HL-60 (cell line): ENCODE results near the gene RBM42.

Source experiments
- DNase-seq, 2 experiments: peaks; one replicate each; pipeline ENCODE4 v3.0.0-alpha.2; 2010 to 2020; ENCODE audit warnings: low read depth in 1 of 2, low spot score in 1 of 2
- H3K27ac ChIP-seq: fragments of 250-450 bp; sonication (Bioruptor Pico); replicated peaks from 2 replicates; pipeline ENCODE4 v1.5.1; 2020; ENCODE audit warnings: mild to moderate bottlenecking, moderate library complexity
- H3K27me3 ChIP-seq: fragments of 250-450 bp; sonication (Bioruptor Pico); 2 replicates; pipeline ENCODE4 v1.5.1; 2021; ENCODE audit warnings: mild to moderate bottlenecking, moderate library complexity; ENCODE audit not compliant: insufficient read depth, poor library complexity, severe bottlenecking
- H3K4me3 ChIP-seq: replicated peaks from 2 replicates; pipeline ENCODE4 v1.5.1; 2011; ENCODE audit warnings: mild to moderate bottlenecking, control low read depth, low read length; ENCODE audit not compliant: insufficient read depth
- GABPA ChIP-seq: IDR thresholded peaks from 2 replicates; pipeline ENCODE4 v1.6.1; 2012; ENCODE audit warnings: low read depth
- POLR2AphosphoS5 ChIP-seq: IDR thresholded peaks from 2 replicates; pipeline ENCODE4 v1.6.1; 2012; ENCODE audit warnings: low read depth
- SPI1 ChIP-seq: IDR thresholded peaks from 2 replicates; pipeline ENCODE4 v1.6.1; 2012; ENCODE audit warnings: low read depth, mild to moderate bottlenecking, borderline replicate concordance
- TF ChIP-seq, protein P1 (sequence below): IDR thresholded peaks from one replicate; pipeline ENCODE4 v1.5.1; 2011; ENCODE audit warnings: low read length, control low read depth, inconsistent platforms; ENCODE audit not compliant: insufficient read depth
- TF ChIP-seq, protein P2 (sequence below): IDR thresholded peaks from 2 replicates; pipeline ENCODE4 v1.6.1; 2012; ENCODE audit warnings: low read depth; ENCODE audit not compliant: insufficient replicate concordance

RBM42 gene

DNA sequence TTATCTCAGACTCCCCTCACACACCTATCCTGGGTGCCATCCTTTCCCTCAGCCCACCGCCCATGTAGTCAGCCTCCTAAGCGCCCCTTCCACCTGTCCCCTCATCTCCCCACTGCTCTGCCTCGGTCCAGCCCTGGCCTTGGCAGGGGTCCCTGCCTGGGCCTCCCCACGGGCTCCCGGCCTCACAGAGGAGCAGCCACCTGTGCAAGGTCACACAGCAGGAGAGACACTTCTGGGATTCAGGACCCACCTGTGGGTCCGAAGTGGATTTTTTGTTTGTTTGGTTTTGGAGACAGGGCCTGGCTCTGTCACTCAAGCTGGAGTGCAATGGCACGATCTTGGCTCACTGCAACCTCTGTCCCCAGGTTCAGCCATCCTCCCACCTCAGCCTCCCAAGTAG is 36.8 kb downstream of the RBM42 start:
- H3K27ac ChIP-seq, result no peak overlapping the region
- peaks cover 3% of the 10 kb centered on the region for H3K27me3 ChIP-seq
- H3K4me3 ChIP-seq, result no peak overlapping the region
- DNase-seq, result no peak
- no peak for TF ChIP-seq GABPA

DNA sequence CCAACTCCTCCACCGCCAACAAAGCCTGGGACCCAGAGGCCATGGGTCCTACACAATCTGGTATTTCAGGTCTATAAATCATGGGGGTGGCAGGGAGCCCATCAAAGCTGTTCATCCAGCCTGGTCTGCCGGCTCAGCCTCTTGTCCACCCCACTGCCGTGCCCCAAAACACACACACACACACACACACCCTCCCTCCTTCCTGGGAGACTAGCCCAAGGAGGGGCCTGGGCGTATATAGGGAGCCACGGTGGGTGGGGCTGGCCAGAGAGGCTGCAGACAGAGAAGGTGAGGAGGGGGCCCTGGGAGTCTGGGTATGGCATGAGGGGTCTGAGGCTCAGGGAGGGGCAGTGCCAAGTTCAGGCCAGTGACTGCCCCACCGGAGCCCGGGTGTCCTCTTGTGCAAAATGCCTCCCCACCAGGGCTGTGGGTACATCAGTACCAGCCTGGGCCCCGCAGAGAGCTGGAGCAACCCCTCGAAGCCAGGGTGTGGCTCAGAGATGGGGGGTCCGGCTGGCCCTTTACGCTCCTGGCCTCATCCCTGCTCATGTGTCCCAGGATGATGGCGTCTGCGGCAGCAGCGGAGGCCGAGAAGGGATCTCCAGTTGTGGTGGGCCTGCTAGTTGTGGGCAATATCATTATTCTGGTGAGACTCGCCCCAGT is 37.5 kb downstream of the RBM42 start, which contains the start of gene UPK1A:
Gene UPK1A (plus strand): TSS at position 267 of the 663 bp plus-strand sequence. CDS start 296 bp downstream, at position 563.
- TF ChIP-seq POLR2AphosphoS5 (no peak), SPI1 (no peak)
- no peak for DNase-seq
- H3K4me3 ChIP-seq, result no peak within 1 kb of the TSS
- H3K27me3 ChIP-seq, result peaks cover 3% of the 10 kb centered on the region
- no peak within 1 kb of the TSS for H3K27ac ChIP-seq

DNA sequence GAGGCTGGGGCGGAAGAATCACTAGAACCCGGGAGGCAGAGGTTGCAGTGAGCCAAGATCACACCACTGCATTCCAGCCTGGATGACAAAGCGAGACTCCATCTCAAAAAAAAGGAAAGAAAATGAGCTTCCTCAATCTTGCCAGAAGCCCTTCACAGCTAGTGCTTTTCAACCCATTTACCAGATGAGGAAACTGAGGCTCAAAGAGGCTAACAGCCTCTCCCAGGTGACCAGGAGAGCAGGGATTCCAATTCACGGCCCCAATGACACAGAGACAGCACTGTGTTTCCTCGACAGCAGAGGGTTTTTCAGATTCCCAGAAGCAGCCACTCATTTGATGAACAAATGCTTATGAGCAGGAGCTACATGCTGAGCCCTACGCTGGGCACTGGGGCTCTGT is 40.7 kb downstream of the RBM42 start:
- TF ChIP-seq, protein P1, sequence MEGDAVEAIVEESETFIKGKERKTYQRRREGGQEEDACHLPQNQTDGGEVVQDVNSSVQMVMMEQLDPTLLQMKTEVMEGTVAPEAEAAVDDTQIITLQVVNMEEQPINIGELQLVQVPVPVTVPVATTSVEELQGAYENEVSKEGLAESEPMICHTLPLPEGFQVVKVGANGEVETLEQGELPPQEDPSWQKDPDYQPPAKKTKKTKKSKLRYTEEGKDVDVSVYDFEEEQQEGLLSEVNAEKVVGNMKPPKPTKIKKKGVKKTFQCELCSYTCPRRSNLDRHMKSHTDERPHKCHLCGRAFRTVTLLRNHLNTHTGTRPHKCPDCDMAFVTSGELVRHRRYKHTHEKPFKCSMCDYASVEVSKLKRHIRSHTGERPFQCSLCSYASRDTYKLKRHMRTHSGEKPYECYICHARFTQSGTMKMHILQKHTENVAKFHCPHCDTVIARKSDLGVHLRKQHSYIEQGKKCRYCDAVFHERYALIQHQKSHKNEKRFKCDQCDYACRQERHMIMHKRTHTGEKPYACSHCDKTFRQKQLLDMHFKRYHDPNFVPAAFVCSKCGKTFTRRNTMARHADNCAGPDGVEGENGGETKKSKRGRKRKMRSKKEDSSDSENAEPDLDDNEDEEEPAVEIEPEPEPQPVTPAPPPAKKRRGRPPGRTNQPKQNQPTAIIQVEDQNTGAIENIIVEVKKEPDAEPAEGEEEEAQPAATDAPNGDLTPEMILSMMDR, result no peak
- TF ChIP-seq POLR2AphosphoS5, result no peak
- TF ChIP-seq SPI1, result no peak
- TF ChIP-seq, protein P2, sequence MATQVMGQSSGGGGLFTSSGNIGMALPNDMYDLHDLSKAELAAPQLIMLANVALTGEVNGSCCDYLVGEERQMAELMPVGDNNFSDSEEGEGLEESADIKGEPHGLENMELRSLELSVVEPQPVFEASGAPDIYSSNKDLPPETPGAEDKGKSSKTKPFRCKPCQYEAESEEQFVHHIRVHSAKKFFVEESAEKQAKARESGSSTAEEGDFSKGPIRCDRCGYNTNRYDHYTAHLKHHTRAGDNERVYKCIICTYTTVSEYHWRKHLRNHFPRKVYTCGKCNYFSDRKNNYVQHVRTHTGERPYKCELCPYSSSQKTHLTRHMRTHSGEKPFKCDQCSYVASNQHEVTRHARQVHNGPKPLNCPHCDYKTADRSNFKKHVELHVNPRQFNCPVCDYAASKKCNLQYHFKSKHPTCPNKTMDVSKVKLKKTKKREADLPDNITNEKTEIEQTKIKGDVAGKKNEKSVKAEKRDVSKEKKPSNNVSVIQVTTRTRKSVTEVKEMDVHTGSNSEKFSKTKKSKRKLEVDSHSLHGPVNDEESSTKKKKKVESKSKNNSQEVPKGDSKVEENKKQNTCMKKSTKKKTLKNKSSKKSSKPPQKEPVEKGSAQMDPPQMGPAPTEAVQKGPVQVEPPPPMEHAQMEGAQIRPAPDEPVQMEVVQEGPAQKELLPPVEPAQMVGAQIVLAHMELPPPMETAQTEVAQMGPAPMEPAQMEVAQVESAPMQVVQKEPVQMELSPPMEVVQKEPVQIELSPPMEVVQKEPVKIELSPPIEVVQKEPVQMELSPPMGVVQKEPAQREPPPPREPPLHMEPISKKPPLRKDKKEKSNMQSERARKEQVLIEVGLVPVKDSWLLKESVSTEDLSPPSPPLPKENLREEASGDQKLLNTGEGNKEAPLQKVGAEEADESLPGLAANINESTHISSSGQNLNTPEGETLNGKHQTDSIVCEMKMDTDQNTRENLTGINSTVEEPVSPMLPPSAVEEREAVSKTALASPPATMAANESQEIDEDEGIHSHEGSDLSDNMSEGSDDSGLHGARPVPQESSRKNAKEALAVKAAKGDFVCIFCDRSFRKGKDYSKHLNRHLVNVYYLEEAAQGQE, result no peak
- TF ChIP-seq GABPA, result no peak
- no peak overlapping the region for H3K27ac ChIP-seq
- no peak overlapping the region for H3K4me3 ChIP-seq
- DNase-seq, result no peak
- peaks cover 26% of the 10 kb centered on the region for H3K27me3 ChIP-seq

DNA sequence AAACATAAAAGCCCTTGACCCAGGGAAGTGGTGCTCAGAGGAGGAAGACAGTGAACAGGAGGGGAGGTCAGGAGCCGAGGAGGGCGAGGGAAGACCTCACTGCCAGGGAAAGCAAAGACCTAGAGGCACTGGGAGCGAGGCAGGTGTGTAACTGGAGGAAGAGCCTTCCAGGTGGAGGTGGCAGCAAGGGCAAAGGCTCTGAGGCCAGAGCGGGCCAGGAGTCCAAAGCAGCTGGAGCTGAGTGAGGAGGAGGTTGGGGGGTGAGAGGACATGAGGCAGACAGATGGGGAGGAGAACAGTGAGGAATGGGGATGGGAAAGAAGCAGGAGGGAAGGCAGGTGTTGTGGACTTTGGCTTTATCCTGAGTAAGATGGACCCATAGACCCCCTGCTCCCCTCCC is 41.1 kb downstream of the RBM42 start:
- Histone ChIP-seq H3K4me3 (no peak overlapping the region), H3K27me3 (peaks cover 28% of the 10 kb centered on the region), H3K27ac (no peak overlapping the region)
- TF ChIP-seq POLR2AphosphoS5, result no peak
- TF ChIP-seq, protein P1, result no peak
- no peak for TF ChIP-seq SPI1
- TF ChIP-seq GABPA, result no peak
- DNase-seq, result no peak

DNA sequence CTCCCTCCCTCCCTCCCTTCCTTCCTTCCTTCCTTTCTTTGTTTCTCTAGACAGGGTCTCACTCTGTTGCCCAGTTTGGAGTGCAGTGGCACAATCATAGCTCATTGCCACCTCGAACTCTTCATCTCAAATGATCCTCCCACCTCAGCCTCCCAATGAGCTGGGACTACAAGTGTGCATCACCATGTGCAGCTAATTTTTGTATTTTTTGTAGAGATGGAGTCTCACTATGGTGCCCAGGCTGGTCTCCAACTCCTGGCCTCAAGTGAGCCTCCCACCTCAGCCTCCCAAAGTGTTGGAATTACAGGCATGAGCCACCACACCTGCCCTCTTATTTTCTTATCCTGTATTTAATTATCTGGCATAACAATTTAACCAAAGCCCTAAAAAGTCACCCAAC is 41.9 kb downstream of the RBM42 start:
- no peak for DNase-seq
- TF ChIP-seq, protein P2, result no peak
- no peak for TF ChIP-seq SPI1
- TF ChIP-seq, protein P1, result no peak
- TF ChIP-seq GABPA, result no peak
- TF ChIP-seq POLR2AphosphoS5, result no peak
- Histone ChIP-seq H3K27me3 (peaks cover 28% of the 10 kb centered on the region), H3K27ac (no peak overlapping the region), H3K4me3 (no peak overlapping the region)
